ENCODE measurements around the gene SH2D3A.

The SH2D3A gene

DNA sequence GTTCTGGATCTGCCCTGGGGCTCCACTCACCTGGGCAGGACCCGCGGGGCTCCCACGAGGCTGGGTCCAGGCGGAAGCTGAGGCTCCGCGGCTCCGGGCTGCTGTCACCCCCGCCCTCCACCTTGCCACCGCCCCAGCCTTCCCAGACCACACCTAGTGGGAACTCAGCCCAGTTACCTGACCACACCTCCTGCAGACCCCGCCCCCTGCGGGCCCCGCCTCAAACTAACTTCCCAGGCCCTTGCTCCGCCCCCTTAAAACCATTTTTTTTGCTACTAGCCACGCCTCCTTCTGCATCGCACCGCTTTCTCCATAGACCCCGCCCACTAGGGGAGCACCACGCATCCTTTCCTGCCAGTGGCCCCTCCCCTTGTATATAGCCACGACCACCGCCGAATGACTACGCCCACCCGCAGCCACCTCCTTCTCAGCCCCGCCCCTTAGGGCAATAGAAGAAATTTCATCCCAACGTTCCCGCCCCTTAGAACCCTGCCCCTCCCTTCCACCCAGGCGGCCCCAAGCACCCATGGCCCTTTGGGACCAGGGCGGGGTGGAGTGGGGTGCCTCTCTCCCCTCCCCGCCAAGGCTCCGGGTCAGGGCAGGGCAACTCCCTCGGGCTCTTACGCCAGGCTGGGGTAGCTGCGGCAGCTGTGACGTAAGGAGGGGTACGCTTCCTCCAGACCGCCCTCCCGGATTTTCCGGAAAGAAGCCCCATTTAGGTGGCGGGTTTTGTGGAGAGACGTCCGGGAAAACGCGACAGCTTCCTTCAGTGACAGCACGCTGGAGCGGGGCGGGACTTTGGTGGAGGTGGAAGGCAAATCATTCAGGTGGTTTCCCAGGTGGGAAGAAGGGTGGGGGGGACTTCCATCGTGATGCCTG is at the start of gene SH2D3A:
TSS of gene SH2D3A (minus strand) at position 79 of the 879 bp plus-strand sequence. CDS start 3,687 bp downstream, outside the sequence.
- no peak for DNase-seq (ENCODE audit: low read depth, low spot score)
- no peak within 1 kb of the TSS for H3K4me3 ChIP-seq (ENCODE audit: low read depth, low read length)
- in situ Hi-C loops (cut with HindIII; ENCODE audit: low sequenced_read_pairs), result no loop called here
- TF ChIP-seq, protein P1, sequence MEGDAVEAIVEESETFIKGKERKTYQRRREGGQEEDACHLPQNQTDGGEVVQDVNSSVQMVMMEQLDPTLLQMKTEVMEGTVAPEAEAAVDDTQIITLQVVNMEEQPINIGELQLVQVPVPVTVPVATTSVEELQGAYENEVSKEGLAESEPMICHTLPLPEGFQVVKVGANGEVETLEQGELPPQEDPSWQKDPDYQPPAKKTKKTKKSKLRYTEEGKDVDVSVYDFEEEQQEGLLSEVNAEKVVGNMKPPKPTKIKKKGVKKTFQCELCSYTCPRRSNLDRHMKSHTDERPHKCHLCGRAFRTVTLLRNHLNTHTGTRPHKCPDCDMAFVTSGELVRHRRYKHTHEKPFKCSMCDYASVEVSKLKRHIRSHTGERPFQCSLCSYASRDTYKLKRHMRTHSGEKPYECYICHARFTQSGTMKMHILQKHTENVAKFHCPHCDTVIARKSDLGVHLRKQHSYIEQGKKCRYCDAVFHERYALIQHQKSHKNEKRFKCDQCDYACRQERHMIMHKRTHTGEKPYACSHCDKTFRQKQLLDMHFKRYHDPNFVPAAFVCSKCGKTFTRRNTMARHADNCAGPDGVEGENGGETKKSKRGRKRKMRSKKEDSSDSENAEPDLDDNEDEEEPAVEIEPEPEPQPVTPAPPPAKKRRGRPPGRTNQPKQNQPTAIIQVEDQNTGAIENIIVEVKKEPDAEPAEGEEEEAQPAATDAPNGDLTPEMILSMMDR (IDR thresholded peaks at IDR 0.05; ENCODE audit: low read depth, low read length), result no peak

DNA sequence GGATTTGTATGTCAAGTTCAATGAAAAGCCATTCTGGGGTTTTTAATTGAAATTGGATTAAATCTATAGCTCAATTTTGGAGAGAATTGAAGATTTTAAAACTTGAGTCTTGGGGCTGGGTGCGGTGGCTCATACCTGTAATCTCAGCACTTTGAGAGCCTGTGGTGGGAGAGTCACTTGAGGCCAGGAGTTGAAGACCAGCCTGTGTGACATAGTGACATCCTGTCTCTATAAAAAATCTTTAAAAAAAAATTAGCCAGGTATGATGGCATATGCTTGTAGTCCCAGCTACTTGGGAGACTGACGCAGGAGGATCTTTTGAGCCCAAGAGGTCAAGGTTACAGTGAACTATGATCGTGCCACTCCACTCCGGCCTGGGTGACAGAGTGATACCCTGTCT is 46.4 kb upstream of the SH2D3A start:
- in situ Hi-C loops (cut with HindIII; ENCODE audit: low sequenced_read_pairs), result no loop called here
- no peak overlapping the region for H3K4me3 ChIP-seq (ENCODE audit: low read depth, low read length)
- DNase-seq (ENCODE audit: low read depth, low spot score), result no peak
- TF ChIP-seq, protein P1 (IDR thresholded peaks at IDR 0.05; ENCODE audit: low read depth, low read length), result no peak

DNA sequence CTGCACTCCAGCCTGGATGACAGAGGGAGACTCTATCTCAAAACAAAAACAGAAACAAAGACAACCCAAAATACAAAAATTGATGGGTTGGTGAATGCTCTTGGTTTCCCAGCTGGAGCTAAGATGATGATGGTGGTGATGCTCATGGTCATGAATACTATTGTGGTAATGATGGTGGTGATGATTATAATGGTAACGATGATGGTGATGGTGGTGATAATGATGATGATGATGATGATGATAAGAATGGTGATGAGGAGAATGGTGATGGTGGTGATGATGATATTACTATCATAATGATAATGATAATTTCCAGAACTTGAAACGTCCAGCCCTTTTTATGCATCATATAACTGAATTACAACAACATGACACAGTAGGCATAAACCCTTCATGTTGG is 45.4 kb upstream of the SH2D3A start:
- H3K4me3 ChIP-seq (ENCODE audit: low read depth, low read length), result no peak overlapping the region
- in situ Hi-C loops (cut with HindIII; ENCODE audit: low sequenced_read_pairs), result no loop called here
- DNase-seq (ENCODE audit: low read depth, low spot score), result no peak
- TF ChIP-seq, protein P1 (IDR thresholded peaks at IDR 0.05; ENCODE audit: low read depth, low read length), result no peak

DNA sequence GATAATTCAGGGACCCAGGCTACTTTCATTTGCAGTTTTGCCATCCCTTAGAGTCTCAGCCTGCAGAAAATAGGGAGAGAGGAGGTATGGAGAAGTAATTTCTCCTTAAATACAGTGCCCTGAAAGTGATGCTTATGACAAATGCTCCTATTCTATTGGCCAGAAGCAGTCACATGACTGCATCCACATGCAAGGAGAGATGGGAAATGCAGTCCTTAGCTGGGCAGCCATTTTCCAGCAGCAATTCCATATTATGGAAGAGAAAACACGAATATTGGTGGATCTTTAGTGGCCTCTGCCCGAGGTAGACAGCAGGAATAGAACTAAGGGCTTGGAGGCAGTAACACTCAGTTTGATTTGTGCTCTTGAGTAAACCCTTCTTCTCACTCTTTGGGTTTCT is 44.7 kb upstream of the SH2D3A start:
- H3K4me3 ChIP-seq (ENCODE audit: low read depth, low read length), result no peak overlapping the region
- TF ChIP-seq, protein P1 (IDR thresholded peaks at IDR 0.05; ENCODE audit: low read depth, low read length), result no peak
- in situ Hi-C loops (cut with HindIII; ENCODE audit: low sequenced_read_pairs), result no loop called here
- peak; percentile 16 for DNase-seq (ENCODE audit: low read depth, low spot score)

DNA sequence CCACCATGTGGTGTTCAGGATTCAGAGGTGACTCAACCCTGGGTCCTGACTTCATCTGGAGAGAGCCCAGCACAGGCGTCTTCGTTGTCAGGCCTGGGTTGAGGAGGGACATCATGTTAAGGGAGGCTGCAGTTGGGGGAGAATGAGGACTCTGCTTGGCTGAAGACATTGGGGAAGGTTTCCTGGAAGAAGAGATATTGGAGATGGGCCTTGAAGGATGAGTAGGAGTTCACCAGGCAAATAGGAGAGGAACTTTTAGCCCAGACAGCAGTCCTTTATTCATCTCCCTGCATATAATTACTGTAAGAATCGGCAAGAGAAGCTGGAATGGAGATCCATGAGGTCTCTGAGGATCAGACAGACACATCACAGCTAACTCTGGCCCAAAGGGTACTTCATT is 44.1 kb upstream of the SH2D3A start:
- no peak overlapping the region for H3K4me3 ChIP-seq (ENCODE audit: low read depth, low read length)
- TF ChIP-seq, protein P1 (IDR thresholded peaks at IDR 0.05; ENCODE audit: low read depth, low read length), result no peak
- in situ Hi-C loops (cut with HindIII; ENCODE audit: low sequenced_read_pairs), result no loop called here
- DNase-seq (ENCODE audit: low read depth, low spot score), result no peak

DNA sequence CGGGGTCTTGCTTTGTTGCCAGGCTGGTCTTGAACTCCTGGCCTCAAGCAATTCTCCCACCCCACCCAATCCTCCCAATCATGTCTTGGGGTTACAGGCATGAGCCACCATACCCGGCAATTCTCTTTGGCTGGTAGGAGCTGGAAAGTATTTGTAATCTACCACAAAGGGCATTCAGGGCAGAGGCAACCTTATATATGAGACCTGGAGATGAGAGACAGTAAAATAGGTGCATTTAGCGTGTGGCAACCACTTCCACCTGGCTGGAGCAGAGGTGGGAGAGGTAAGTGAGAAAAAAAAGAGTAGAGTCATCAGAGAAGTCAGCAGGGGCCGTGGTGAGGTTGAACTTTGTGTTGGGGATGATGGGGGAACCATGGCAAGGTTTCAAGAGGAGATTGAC is 42.0 kb upstream of the SH2D3A start:
- no peak overlapping the region for H3K4me3 ChIP-seq (ENCODE audit: low read depth, low read length)
- in situ Hi-C loops (cut with HindIII; ENCODE audit: low sequenced_read_pairs), result no loop called here
- TF ChIP-seq, protein P1 (IDR thresholded peaks at IDR 0.05; ENCODE audit: low read depth, low read length), result no peak
- no peak for DNase-seq (ENCODE audit: low read depth, low spot score)

Measured in astrocyte of the spinal cord (primary cell).